A549 (cell line): Measurements from ENCODE around the gene ZNF441. TPM values are rescaled to one million over a fixed set of nuclear protein-coding genes. Genes with fewer than 3 reads are reported as not detected.

ENCODE experiments used
- ATAC-seq, 2 experiments: fragments of 200-7000 bp in 1 of 2; fragments of >200 bp in 1 of 2; cut with Nextera tagmentation in 1 of 2; cut with Tn5 transposase in 1 of 2; 3 replicates each; pipeline versions ENCODE4 v1.8.0 to v1.9.1; 2018 to 2020; ENCODE audit warnings: mild to moderate bottlenecking in 1 of 2, moderate library complexity in 1 of 2
- CTCF ChIA-PET: fragments of 300-600 bp; sonication (Branson Sonifier 250); formaldehyde crosslinking; extraction: SDS; loops from one replicate; lab custom pipeline; 2021; ENCODE audit warnings: antibody characterized with exemption, inconsistent platforms; lab: Yijun Ruan, JAX
- POLR2A ChIA-PET: fragments of 350-600 bp; formaldehyde crosslinking; extraction: SDS; loops from one replicate; lab custom pipeline; 2021; ENCODE audit warnings: antibody characterized with exemption, inconsistent platforms; lab: Yijun Ruan, JAX
- DNase-seq, 2 experiments: peaks; one replicate each; pipeline versions ENCODE4 v3.0.0 to v3.0.0-alpha.2; 2011 to 2016; ENCODE audit warnings: low read depth in 1 of 2, low spot score in 1 of 2
- FAIRE-seq: peaks from 2 replicates; lab custom pipeline; 2011; peaks lifted over from hg19 to GRCh38; lab: Jason Lieb, UNC
- H3K27ac ChIP-seq, 2 experiments: fragments of >200 bp; sonication (Bioruptor Twin); formaldehyde crosslinking; 3 replicates each; pipeline ENCODE4 v1.5.1; 2016 to 2017
- H3K4me1 ChIP-seq: fragments of >200 bp; sonication (Bioruptor Twin); formaldehyde crosslinking; 3 replicates; pipeline ENCODE4 v1.6.1; 2016
- H3K4me2 ChIP-seq: fragments of >200 bp; sonication (Bioruptor Twin); formaldehyde crosslinking; 3 replicates; pipeline ENCODE4 v1.6.1; 2016
- H3K4me3 ChIP-seq: fragments of >200 bp; sonication (Bioruptor Twin); formaldehyde crosslinking; 3 replicates; pipeline ENCODE4 v1.5.1; 2016
- H3K9me3 ChIP-seq: fragments of >200 bp; sonication (Bioruptor Twin); formaldehyde crosslinking; 3 replicates; pipeline ENCODE4 v1.6.1; 2016
- ATOH8 ChIP-seq: fragments of 250-450 bp; sonication (Bioruptor Pico); IDR thresholded peaks from 2 replicates; pipeline ENCODE4 v1.5.0; 2020; ENCODE audit warnings: low read depth, mild to moderate bottlenecking, moderate library complexity
- BCL3 ChIP-seq: fragments of >200 bp; sonication (Bioruptor Twin); formaldehyde crosslinking; IDR thresholded peaks from 3 replicates; pipeline ENCODE4 v1.6.1; 2016
- BHLHE40 ChIP-seq: IDR thresholded peaks from 2 replicates; pipeline ENCODE4 v1.6.1; 2012; ENCODE audit warnings: low read depth, low read length, inconsistent platforms
- CHD4 ChIP-seq: fragments of 200-600 bp; sonication (generic); IDR thresholded peaks from 2 replicates; pipeline ENCODE4 v1.6.1; 2016; ENCODE audit warnings: antibody characterized with exemption, mild to moderate bottlenecking, borderline replicate concordance
- CTCF ChIP-seq: fragments of >200 bp; sonication (Bioruptor Twin); formaldehyde crosslinking; IDR thresholded peaks from 3 replicates; pipeline ENCODE4 v1.5.1; 2016
- EHMT2 ChIP-seq: fragments of 200-600 bp; sonication (generic); IDR thresholded peaks from 2 replicates; pipeline ENCODE4 v1.6.1; 2016; ENCODE audit warnings: antibody characterized with exemption, low read depth, mild to moderate bottlenecking, moderate library complexity
- EP300 ChIP-seq, 2 experiments: fragments of >200 bp; sonication (Bioruptor Twin); formaldehyde crosslinking; IDR thresholded peaks; 2 replicates in 1 of 2; 3 replicates in 1 of 2; pipeline ENCODE4 v1.6.1; 2016 to 2017
- FOSB ChIP-seq: fragments of 250-450 bp; sonication (Bioruptor Pico); IDR thresholded peaks from 2 replicates; pipeline ENCODE4 v1.5.0; 2020; ENCODE audit warnings: mild to moderate bottlenecking, moderate library complexity
- HES2 ChIP-seq: fragments of >200 bp; sonication (Bioruptor Twin); formaldehyde crosslinking; IDR thresholded peaks from 2 replicates; pipeline ENCODE4 v1.6.1; 2016
- JUN ChIP-seq, 2 experiments: fragments of >200 bp; sonication (Bioruptor Twin); formaldehyde crosslinking; IDR thresholded peaks; 2 replicates in 1 of 2; 3 replicates in 1 of 2; pipeline ENCODE4 v1.6.1; 2016 to 2017
- MAFK ChIP-seq: fragments of 450-650 bp; IDR thresholded peaks from 2 replicates; pipeline ENCODE4 v1.6.1; 2014; ENCODE audit not compliant: partially characterized antibody
- MAZ ChIP-seq: fragments of 150-350 bp; IDR thresholded peaks from 2 replicates; pipeline ENCODE4 v1.6.1; 2014; ENCODE audit warnings: antibody characterized with exemption, low read depth, low read length, borderline replicate concordance
- NFE2L2 ChIP-seq: fragments of 150-350 bp; conservative IDR thresholded peaks from 2 replicates; pipeline ENCODE4 v1.6.1; 2014; ENCODE audit warnings: low read length
- NR3C1 ChIP-seq: fragments of >200 bp; sonication (Bioruptor Twin); formaldehyde crosslinking; IDR thresholded peaks from 3 replicates; pipeline ENCODE4 v1.6.1; 2017
- PBX3 ChIP-seq: IDR thresholded peaks from 2 replicates; pipeline ENCODE4 v1.6.1; 2012
- POLR2AphosphoS2 ChIP-seq: conservative IDR thresholded peaks from 2 replicates; pipeline ENCODE4 v1.6.1; 2012; ENCODE audit warnings: low read length, improper control_type of control experiment, inconsistent platforms
- RCOR1 ChIP-seq: fragments of 150-350 bp; IDR thresholded peaks from 2 replicates; pipeline ENCODE4 v1.6.1; 2014; ENCODE audit warnings: antibody characterized with exemption, low read length, low read depth
- SMC3 ChIP-seq: fragments of >200 bp; sonication (Bioruptor Twin); formaldehyde crosslinking; IDR thresholded peaks from 3 replicates; pipeline ENCODE4 v1.6.1; 2018; ENCODE audit warnings: inconsistent platforms
- SREBF2 ChIP-seq: fragments of 450-650 bp; IDR thresholded peaks from 2 replicates; pipeline ENCODE4 v1.6.1; 2014; ENCODE audit warnings: mild to moderate bottlenecking, moderate library complexity
- TFCP2L1 ChIP-seq: fragments of 250-450 bp; sonication (Bioruptor Pico); IDR thresholded peaks from 2 replicates; pipeline ENCODE4 v1.5.0; 2021; ENCODE audit warnings: mild to moderate bottlenecking
- WGBS: methylation state at CpG from one replicate; pipeline ENCODE4 v1.1.6; 2017; ENCODE audit errors: missing lambda C conversion rate; 5-methylcytosine and 5-hydroxymethylcytosine counted together
- polyA plus RNA-seq, 4 experiments: library from polyadenylated mRNA; depleted of rRNA in 3 of 4; stranded (reverse); fragments of >200 nt; fragmentation: RNase III in 1 of 4; extraction: RNeasy Plus Mini Kit Qiagen cat#74134 plus additional on column Dnase treatment in 1 of 4; gene quantifications; 2 replicates in 3 of 4; 3 replicates in 1 of 4; pipeline ENCODE4 v1.2.3, GENCODE V29; 2011 to 2017

Gene ZNF441
- polyA plus RNA-seq, 2 of the 4 experiments (the other 2 are of a cell fraction) = 0.01 TPM

GRCh38 chr19:11763611-11764010, 3.2 kb upstream of the ZNF441 start:
- WGBS = 30% methylated on average over 1 of the region's 1 CpG

GRCh38 chr19:11767633-11768133, 883 bp downstream of the ZNF441 start:
- H3K4me3 ChIP-seq = no peak overlapping the region
- TF ChIP-seq CHD4 (no peak), BCL3 (no peak), RCOR1 (no peak), EP300 (IDR thresholded peaks at IDR 0.05) (no peak), POLR2AphosphoS2 (no peak), CTCF (no peak), PBX3 (no peak), NFE2L2 (no peak)
- TF ChIP-seq, all 56 proteins: peak for 0
- ChIA-PET CTCF (no interaction called here), POLR2A (no interaction called here)
- Histone ChIP-seq H3K9me3 (no peaks in the 10 kb centered on the region; the same call in 2 of the 3 replicates), H3K4me1 (no peaks in the 10 kb centered on the region), H3K4me2 (no peak overlapping the region), H3K27ac (no peak overlapping the region)
- ATAC-seq (no peak), FAIRE-seq (no peak), DNase-seq (no peak)
- WGBS = 62% methylated on average over 4 of the region's 20 CpGs

More at GRCh38 chr19:11763611-11764010, 3.2 kb upstream of the ZNF441 start:
- TF ChIP-seq PBX3 = no peak
- no peak for TF ChIP-seq FOSB (CRISPR knock-in tag)
- no peak for TF ChIP-seq NFE2L2
- TF ChIP-seq CTCF = no peak
- TF ChIP-seq JUN (IDR thresholded peaks at IDR 0.05) = no peak
- TF ChIP-seq SREBF2 = no peak
- TF ChIP-seq NR3C1 = no peak
- no peak for TF ChIP-seq BHLHE40
- no peak for TF ChIP-seq ATOH8
- no peak for TF ChIP-seq MAZ
- no peak for TF ChIP-seq HES2
- no peak for TF ChIP-seq MAFK
- no peak for TF ChIP-seq EHMT2
- no peak for TF ChIP-seq TFCP2L1 (CRISPR knock-in tag)
- no peak for TF ChIP-seq SMC3
- TF ChIP-seq, all 56 proteins: peak for 0
- no peak for FAIRE-seq
- no peak for DNase-seq
- POLR2A ChIA-PET = no interaction called here
- no peaks in the 10 kb centered on the region for H3K4me1 ChIP-seq
- H3K9me3 ChIP-seq = no peaks in the 10 kb centered on the region; the same call in 2 of the 3 replicates
- no peak overlapping the region for H3K4me3 ChIP-seq
- no peak for ATAC-seq
- CTCF ChIA-PET = no interaction called here
- H3K4me2 ChIP-seq = no peak overlapping the region
- no peak overlapping the region for H3K27ac ChIP-seq
